ENCODE data around the gene C5AR1.

Gene C5AR1

DNA sequence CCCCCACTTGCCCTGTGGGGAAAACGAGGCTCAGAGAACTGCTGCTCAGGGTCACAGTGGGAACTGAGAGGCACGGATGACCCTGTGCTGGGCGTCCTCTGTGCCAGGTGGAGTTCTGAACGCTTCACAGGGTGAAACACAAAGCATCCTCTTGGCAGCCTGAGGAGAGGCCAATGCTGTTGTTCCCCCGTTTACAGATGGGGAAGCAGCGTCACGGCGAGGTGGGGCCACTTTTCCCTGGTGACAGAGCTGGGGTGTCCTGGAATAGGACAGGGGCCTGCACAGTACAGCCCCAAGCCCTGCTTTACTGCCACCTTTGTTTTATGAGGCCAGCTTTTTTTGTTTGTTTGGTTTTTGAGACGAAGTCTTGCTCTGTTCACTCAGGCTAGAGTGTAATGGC is 61.6 kb downstream of the C5AR1 start:
- DNase-seq: no peak
